PC-3 (cell line): ENCODE results near the gene STAC2. TPM values are rescaled to one million over a fixed set of nuclear protein-coding genes. Genes with fewer than 3 reads are reported as not detected.

ENCODE experiments used
- ATAC-seq: fragments of 200-7000 bp; cut with Tn5 transposase; 2 replicates; pipeline ENCODE4 v1.9.1; 2020; ENCODE audit warnings: mild to moderate bottlenecking, moderate library complexity
- BruUV-seq: library from RNA; stranded (reverse); fragments of 400-500 nt; replicated peaks from 2 replicates; lab custom pipeline; 2021; lab: Mats Ljungman, UMichigan
- CTCF ChIA-PET: fragments of 300-600 bp; sonication (Branson Sonifier 250); formaldehyde crosslinking; loops from one replicate; lab custom pipeline; 2022; ENCODE audit warnings: antibody characterized with exemption; lab: Charles Lee
- POLR2A ChIA-PET: fragments of 300-600 bp; sonication (Branson Sonifier 250); formaldehyde crosslinking; loops from one replicate; lab custom pipeline; 2022; ENCODE audit warnings: antibody characterized with exemption; ENCODE audit not compliant: unreplicated experiment; lab: Charles Lee
- DNase-seq: peaks from one replicate; pipeline ENCODE4 v3.0.0-alpha.2; 2015
- H2AFZ ChIP-seq: fragments of 300-600 bp; sonication (generic); 2 replicates; pipeline ENCODE4 v1.6.0; 2016; ENCODE audit warnings: antibody characterized with exemption, low read length
- H3F3A ChIP-seq: fragments of 300-600 bp; sonication (generic); one replicate; pipeline ENCODE4 v1.6.0; 2017; ENCODE audit warnings: antibody characterized with exemption, low read length, control low read depth, mild to moderate bottlenecking; ENCODE audit not compliant: unreplicated experiment
- H3K27ac ChIP-seq: fragments of 300-600 bp; sonication (generic); 2 replicates; pipeline ENCODE4 v1.5.1; 2016; ENCODE audit warnings: mild to moderate bottlenecking, low read length
- H3K27me3 ChIP-seq: fragments of 300-600 bp; sonication (generic); 2 replicates; pipeline ENCODE4 v1.6.1; 2016; ENCODE audit warnings: low read length, mixed read lengths
- H3K36me3 ChIP-seq: fragments of 300-600 bp; sonication (generic); 2 replicates; pipeline ENCODE4 v1.6.1; 2016; ENCODE audit warnings: low read depth, mixed run types, low read length, mixed read lengths
- H3K4me1 ChIP-seq: fragments of 300-600 bp; sonication (generic); 2 replicates; pipeline ENCODE4 v1.5.1; 2016; ENCODE audit warnings: low read length; ENCODE audit not compliant: insufficient read depth
- H3K4me2 ChIP-seq: fragments of 300-600 bp; sonication (generic); 2 replicates; pipeline ENCODE4 v1.6.0; 2016; ENCODE audit warnings: low read length
- H3K4me3 ChIP-seq: fragments of 300-600 bp; sonication (generic); 2 replicates; pipeline ENCODE4 v1.5.1; 2016; ENCODE audit warnings: mild to moderate bottlenecking, low read length, mixed read lengths
- H3K79me2 ChIP-seq: fragments of 300-600 bp; sonication (generic); 2 replicates; pipeline ENCODE4 v1.6.1; 2017; ENCODE audit warnings: low read length, mixed read lengths
- H3K9ac ChIP-seq: fragments of 300-600 bp; sonication (generic); 2 replicates; pipeline ENCODE4 v1.6.0; 2016; ENCODE audit warnings: mild to moderate bottlenecking, low read length
- H3K9me2 ChIP-seq: fragments of 300-600 bp; sonication (generic); replicated peaks from 2 replicates; pipeline ENCODE4 v1.6.1; 2016; ENCODE audit warnings: mixed run types, low read length, mixed read lengths
- H3K9me3 ChIP-seq: fragments of 300-600 bp; sonication (generic); 2 replicates; pipeline ENCODE4 v1.6.1; 2016; ENCODE audit warnings: low read length, mixed read lengths
- H4K20me1 ChIP-seq: fragments of 300-600 bp; sonication (generic); 2 replicates; pipeline ENCODE4 v1.6.1; 2016; ENCODE audit warnings: low read length, mixed read lengths
- CTCF ChIP-seq: fragments of 300-600 bp; sonication (generic); conservative IDR thresholded peaks from 2 replicates; pipeline ENCODE4 v1.5.1; 2017; ENCODE audit warnings: antibody characterized with exemption, low read depth, mild to moderate bottlenecking, low read length
- EZH2 ChIP-seq: fragments of 300-600 bp; sonication (generic); IDR thresholded peaks from one replicate; pipeline ENCODE4 v1.6.1; 2017; ENCODE audit warnings: antibody characterized with exemption, mild to moderate bottlenecking, low read length; ENCODE audit not compliant: unreplicated experiment
- EZH2phosphoT487 ChIP-seq: fragments of 300-600 bp; sonication (generic); IDR thresholded peaks from 2 replicates; pipeline ENCODE4 v1.6.1; 2018; ENCODE audit warnings: mild to moderate bottlenecking, antibody characterized with exemption, low read length, borderline replicate concordance
- intact Hi-C: fragments of 100-400 bp; cut with micrococcal nuclease; formaldehyde crosslinking; loops from 2 replicates; pipeline ENCODE4 v1.9.0; 2023
- total RNA-seq: library from RNA; depleted of rRNA; stranded (reverse); fragments of >200 nt; gene quantifications from 2 replicates; pipeline ENCODE4 v1.2.3, GENCODE V29; 2014

STAC2 gene
- total RNA-seq, 1 experiment from 2014 or later = not detected

- peaks cover 28% of the 10 kb centered on the region for H3K79me2 ChIP-seq
- H4K20me1 ChIP-seq = peaks cover 23% of the 10 kb centered on the region
- H2AFZ ChIP-seq = no peak overlapping the region
- CTCF ChIA-PET = interaction anchor here (0.7 kb wide), 1 partner anchor 40 kb away, joined by 3 read pairs; no protein-coding TSS in a partner anchor
- H3K27me3 ChIP-seq = no peaks in the 10 kb centered on the region
- DNase-seq = no peak
- TF ChIP-seq EZH2 = no peak
- TF ChIP-seq CTCF = no peak
- TF ChIP-seq EZH2phosphoT487 = no peak
- peaks cover 12% of the 10 kb centered on the region; the same call in 1 of the 2 replicates for H3K4me1 ChIP-seq
- H3K9me2 ChIP-seq = no peaks in the 10 kb centered on the region
- no peak for ATAC-seq
- H3K9me3 ChIP-seq = no peaks in the 10 kb centered on the region
- BruUV-seq = no TSS peak
- H3K36me3 ChIP-seq = peaks cover 29% of the 10 kb centered on the region
- H3K4me2 ChIP-seq = no peak overlapping the region
- intact Hi-C loops = no loop called here
- no peak overlapping the region for H3K4me3 ChIP-seq
- no peak overlapping the region for H3K9ac ChIP-seq
- POLR2A ChIA-PET = no interaction called here
- no peak overlapping the region for H3K27ac ChIP-seq
- H3F3A ChIP-seq = no peaks in the 10 kb centered on the region
Measured at GRCh38 chr17:39205112-39205526, 20.6 kb downstream of the STAC2 start.

- no peak overlapping the region for H3K4me3 ChIP-seq
- no peak for ATAC-seq
- no peaks in the 10 kb centered on the region for H3K9me2 ChIP-seq
- H4K20me1 ChIP-seq = peaks cover 23% of the 10 kb centered on the region
- POLR2A ChIA-PET = no interaction called here
- BruUV-seq = no TSS peak
- H3K4me2 ChIP-seq = no peak overlapping the region
- CTCF ChIA-PET = no interaction called here
- no peaks in the 10 kb centered on the region for H3K9me3 ChIP-seq
- TF ChIP-seq EZH2phosphoT487 (no peak), CTCF (no peak), EZH2 (no peak)
- peaks cover 29% of the 10 kb centered on the region for H3K36me3 ChIP-seq
- no peak for DNase-seq
- H3K4me1 ChIP-seq = peaks cover 15% of the 10 kb centered on the region; the same call in 1 of the 2 replicates
- H3K9ac ChIP-seq = no peak overlapping the region
- no peaks in the 10 kb centered on the region for H3K27me3 ChIP-seq
- peaks cover 29% of the 10 kb centered on the region for H3K79me2 ChIP-seq
- H3F3A ChIP-seq = no peaks in the 10 kb centered on the region
- no peak overlapping the region for H2AFZ ChIP-seq
- intact Hi-C loops = no loop called here
- H3K27ac ChIP-seq = no peak overlapping the region
Measured at GRCh38 chr17:39204245-39204644, 21.5 kb downstream of the STAC2 start.

- ChIA-PET POLR2A (interaction anchor here (0.6 kb wide), 1 partner anchor 213 kb away, joined by 5 read pairs; no protein-coding TSS in a partner anchor), CTCF (no interaction called here)
- Histone ChIP-seq H3F3A (no peaks in the 10 kb centered on the region), H3K9ac (peak overlapping the region; percentile 99), H3K4me2 (peak overlapping the region; percentile 88), H3K36me3 (peaks cover 29% of the 10 kb centered on the region), H3K27me3 (no peaks in the 10 kb centered on the region), H3K27ac (peak overlapping the region; percentile 94), H3K79me2 (peaks cover 35% of the 10 kb centered on the region), H3K4me3 (peak overlapping the region; percentile 93), H4K20me1 (peaks cover 23% of the 10 kb centered on the region), H3K4me1 (peaks cover 24% of the 10 kb centered on the region; the same call in 1 of the 2 replicates), H3K9me2 (no peaks in the 10 kb centered on the region), H2AFZ (no peak overlapping the region), H3K9me3 (no peaks in the 10 kb centered on the region)
- DNase-seq (no peak), ATAC-seq (no peak)
- no TSS peak for BruUV-seq
- TF ChIP-seq EZH2phosphoT487 = no peak
- TF ChIP-seq CTCF = no peak
- intact Hi-C loops = no loop called here
Measured at GRCh38 chr17:39200957-39201510, 24.7 kb downstream of the STAC2 start.
